Activated CD4-positive, alpha-beta T cell treated with anti-CD3 and anti-CD28 coated beads, Interleukin-2, amount 10 ng/mL, durations not matched to agents 24 days and 14 days (primary cell): Measurements from ENCODE around the gene LDLRAD4. TPM values are rescaled to one million over a fixed set of nuclear protein-coding genes. Genes with fewer than 3 reads are reported as not detected.
"Not testable (repeated sequence)": the region's sequence is repeated elsewhere in the genome, so short reads cannot be mapped to it uniquely, and the experiment has no call there.

ENCODE experiments used
- DNase-seq: peaks from one replicate; pipeline ENCODE4 v3.0.0; 2022
- H3K27ac Mint-ChIP-seq: one replicate; pipeline ENCODE4 v1.8.0; 2022; ENCODE audit warnings: mild to moderate bottlenecking, mixed read lengths
- H3K27me3 Mint-ChIP-seq: one replicate; pipeline ENCODE4 v1.8.0; 2022; ENCODE audit warnings: mixed read lengths
- H3K36me3 Mint-ChIP-seq: one replicate; pipeline ENCODE4 v1.8.0; 2022; ENCODE audit warnings: low read depth, mild to moderate bottlenecking, mixed read lengths
- H3K4me1 Mint-ChIP-seq: one replicate; pipeline ENCODE4 v1.8.0; 2021; ENCODE audit warnings: mixed read lengths
- H3K4me3 Mint-ChIP-seq: one replicate; pipeline ENCODE4 v1.8.0; 2022; ENCODE audit warnings: mild to moderate bottlenecking, moderate library complexity, mixed read lengths
- H3K9me3 Mint-ChIP-seq: one replicate; pipeline ENCODE4 v1.8.0; 2021; ENCODE audit warnings: mixed read lengths
- intact Hi-C: fragments of 100-400 bp; cut with micrococcal nuclease; formaldehyde crosslinking; loops from one replicate; pipeline ENCODE4 v1.15.1; 2023
- total RNA-seq: library from RNA; stranded (reverse); gene quantifications from 2 replicates; pipeline ENCODE4 v1.2.3, GENCODE V29; 2022

LDLRAD4 gene
- total RNA-seq, 1 donor from 2014 or later: 36.5 TPM

DNA sequence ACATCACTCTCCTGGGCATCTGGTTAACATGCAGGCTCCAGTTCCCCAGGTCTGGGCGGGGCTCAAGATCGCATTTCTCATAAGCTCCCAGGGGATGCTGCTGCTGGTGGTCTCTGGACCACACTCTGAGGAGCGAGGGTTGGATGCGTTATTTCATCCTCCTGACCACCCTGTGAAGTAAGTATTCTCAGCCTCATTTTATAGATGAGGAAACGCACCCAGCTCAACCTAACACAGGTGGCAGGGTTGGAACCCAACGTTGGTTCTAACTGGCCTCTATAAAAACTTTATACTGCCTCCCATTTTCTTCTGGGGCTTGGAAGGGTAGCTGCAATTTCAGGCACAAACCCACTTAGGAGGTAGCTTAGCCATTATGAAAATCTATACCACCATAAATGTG is 387.3 kb downstream of the LDLRAD4 start:
- H3K4me1 Mint-ChIP-seq: peaks cover 20% of the 10 kb centered on the region
- intact Hi-C loops: no loop called here

DNA sequence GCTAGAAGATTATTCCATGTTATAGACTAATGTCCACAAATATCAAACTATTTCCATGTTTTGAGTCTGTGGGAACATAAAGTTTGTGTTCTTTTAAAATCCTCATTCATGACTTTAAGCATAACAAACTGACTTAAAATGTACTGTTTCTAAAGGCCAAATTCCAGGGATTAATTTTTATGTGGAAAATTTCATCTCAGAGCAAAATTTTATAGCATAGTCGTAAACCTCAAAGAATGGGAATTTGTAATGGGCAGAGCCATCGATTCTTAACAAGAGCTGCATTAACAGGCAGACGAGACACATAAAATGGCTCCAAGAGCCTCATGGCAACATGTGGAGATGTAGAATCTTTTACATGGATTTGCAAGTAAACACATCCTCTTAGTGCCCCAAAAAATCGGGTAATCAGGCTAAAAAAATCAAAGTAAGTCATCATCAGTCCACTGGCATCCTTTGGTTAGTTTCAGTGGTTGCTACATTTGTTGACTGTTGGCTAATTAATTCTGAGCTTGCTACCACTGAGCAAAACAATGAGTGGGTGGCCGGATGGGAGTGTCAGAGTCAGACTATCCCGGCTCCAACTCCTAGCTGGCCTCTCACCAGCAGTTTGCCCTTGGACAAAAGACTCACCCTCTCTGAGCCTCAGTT is 388.2 kb downstream of the LDLRAD4 start:
- no peaks in the 10 kb centered on the region for H3K27me3 Mint-ChIP-seq
- H3K4me1 Mint-ChIP-seq: peaks cover 28% of the 10 kb centered on the region
- no peaks in the 10 kb centered on the region for H3K9me3 Mint-ChIP-seq
- DNase-seq: no peak
- H3K27ac Mint-ChIP-seq: no peak overlapping the region
- H3K36me3 Mint-ChIP-seq: no peaks in the 10 kb centered on the region
- intact Hi-C loops: no loop called here
- H3K4me3 Mint-ChIP-seq: no peak overlapping the region

More for the DNA sequence above, 387.3 kb downstream of the LDLRAD4 start:
- Mint-ChIP-seq H3K36me3 (no peaks in the 10 kb centered on the region), H3K9me3 (no peaks in the 10 kb centered on the region), H3K27ac (no peak overlapping the region), H3K4me3 (no peak overlapping the region), H3K27me3 (no peaks in the 10 kb centered on the region)
- DNase-seq: no peak

DNA sequence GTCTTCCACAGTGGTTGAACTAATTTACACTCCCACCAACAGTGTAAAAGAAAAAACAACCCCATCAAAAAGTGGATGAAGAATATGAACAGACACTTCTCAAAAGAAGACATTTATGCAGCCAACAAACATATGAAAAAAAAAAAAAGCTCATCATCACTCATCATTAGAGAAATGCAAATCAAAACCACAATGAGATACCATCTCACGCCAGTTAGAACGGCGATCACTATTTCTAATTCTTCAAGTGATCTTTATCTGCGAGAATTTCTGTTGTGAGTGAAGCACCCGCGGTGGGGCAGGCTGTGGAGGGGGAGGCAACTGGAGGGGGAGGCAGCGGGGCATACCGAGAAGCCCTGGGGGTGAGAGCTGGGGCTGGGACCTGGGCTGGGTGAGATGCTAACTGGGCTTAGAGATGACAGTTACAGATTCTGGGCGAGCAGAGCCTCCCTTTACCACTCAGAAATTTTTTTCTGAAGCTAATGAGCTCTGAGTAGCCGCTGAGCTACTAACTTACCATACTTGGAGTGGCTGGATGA is 389.5 kb downstream of the LDLRAD4 start:
- H3K27me3 Mint-ChIP-seq, intact Hi-C loops, H3K9me3 Mint-ChIP-seq, H3K4me3 Mint-ChIP-seq, H3K27ac Mint-ChIP-seq, H3K36me3 Mint-ChIP-seq, DNase-seq: not testable (repeated sequence)
- H3K4me1 Mint-ChIP-seq: peaks cover 42% of the 10 kb centered on the region

DNA sequence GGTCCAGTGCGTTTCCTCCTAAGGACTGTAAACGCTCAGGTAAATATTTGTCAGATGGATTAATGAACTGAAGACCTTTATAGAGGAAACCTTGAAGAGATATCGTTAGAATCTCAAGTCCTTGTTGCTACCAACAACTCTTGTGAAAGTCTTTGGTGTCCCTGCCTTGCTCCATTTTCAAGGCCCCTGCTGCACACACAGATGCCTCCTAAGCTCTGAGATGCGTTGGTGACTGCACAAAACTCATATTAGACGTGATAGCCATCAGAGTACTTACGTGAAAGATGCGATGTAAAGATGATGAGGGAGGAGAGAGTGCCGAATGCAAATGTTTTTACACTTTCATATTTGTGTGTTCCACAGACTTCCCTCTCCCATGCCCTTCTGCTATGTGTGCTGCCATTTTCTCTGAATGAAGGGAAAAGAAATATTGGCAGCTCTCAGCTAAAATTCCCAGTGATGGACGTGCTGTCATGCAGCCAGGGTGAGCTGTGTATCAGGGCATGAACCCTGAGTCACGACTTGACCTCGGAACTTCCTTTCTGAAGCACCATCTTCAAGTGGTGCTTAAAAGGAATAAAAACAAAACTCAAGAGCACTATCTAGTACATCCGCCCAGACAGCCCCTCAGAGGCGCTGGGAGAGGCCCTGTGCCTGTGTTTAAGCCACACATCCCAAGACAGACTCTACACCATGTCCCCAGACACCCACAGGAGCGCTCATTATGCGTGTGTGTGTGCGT is 390.4 kb downstream of the LDLRAD4 start:
- intact Hi-C loops: no loop called here
- peak; percentile 74 for DNase-seq
- Mint-ChIP-seq H3K27ac (peak overlapping the region; percentile 79), H3K9me3 (no peaks in the 10 kb centered on the region), H3K4me1 (peaks cover 50% of the 10 kb centered on the region), H3K4me3 (peak overlapping the region; percentile 52), H3K36me3 (no peaks in the 10 kb centered on the region), H3K27me3 (no peaks in the 10 kb centered on the region)

DNA sequence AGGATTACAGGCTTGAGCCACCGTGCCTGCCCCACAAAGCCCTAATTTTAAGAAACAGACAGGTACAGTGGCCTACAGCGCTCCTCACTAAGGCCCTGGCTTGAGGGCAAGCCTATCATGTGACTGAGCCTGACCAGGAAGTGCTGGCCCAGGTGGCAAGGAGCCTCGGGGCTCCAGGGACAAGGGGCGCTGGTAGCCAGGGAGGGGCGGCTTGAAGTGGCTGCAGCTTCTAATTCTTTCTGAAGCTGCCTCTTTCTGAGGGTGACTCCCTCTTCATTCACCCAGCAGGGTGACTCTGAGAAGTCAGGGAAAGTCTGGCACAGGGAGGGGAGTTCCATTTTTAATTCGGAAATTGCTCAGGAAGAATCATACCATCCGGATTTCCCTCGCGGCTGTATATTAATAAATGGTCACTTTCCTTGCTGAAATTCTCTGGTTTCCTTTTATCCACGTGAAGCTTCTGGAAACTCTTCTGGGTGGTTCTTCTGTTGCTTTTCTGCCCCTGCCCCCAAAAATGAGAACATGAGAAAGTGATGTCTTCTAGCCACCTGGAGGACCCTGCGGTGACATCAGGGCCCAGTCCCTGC is 392.1 kb downstream of the LDLRAD4 start:
- Mint-ChIP-seq H3K9me3 (no peaks in the 10 kb centered on the region), H3K4me3 (peak overlapping the region; percentile 94), H3K36me3 (peaks cover 4% of the 10 kb centered on the region), H3K4me1 (peaks cover 64% of the 10 kb centered on the region), H3K27ac (peak overlapping the region; percentile 97), H3K27me3 (no peaks in the 10 kb centered on the region)
- peak; percentile 56 for DNase-seq
- intact Hi-C loops: loop anchor here (5.0 kb wide), 2 partner anchors 117 to 173 kb away; partner anchors contain the start of genes FAM210A and RNMT

DNA sequence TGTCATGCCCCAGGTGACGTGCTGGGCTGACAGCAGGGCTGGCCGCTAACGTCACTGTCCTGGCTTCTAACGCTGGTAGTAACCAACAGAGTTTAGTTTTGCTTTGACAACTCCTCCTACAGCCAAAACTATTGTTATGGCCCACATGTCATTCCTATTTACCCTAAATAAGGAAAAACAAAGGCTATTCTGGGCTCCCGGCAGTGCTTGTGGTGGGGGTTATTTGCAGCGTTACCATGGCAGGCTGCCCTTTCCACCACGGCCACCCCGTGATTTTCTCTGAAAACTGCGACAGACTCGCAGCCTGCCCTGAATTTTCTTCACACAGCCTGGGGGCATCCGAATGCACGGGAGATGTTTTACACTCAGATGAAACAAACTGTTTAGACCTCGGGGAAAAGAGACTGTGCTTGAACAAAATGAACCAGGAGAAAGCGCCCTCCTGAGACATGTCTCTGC is 392.6 kb downstream of the LDLRAD4 start:
- Mint-ChIP-seq H3K9me3 (no peaks in the 10 kb centered on the region), H3K27ac (peak overlapping the region; percentile 97), H3K27me3 (no peaks in the 10 kb centered on the region), H3K4me3 (peak overlapping the region; percentile 94), H3K36me3 (peaks cover 6% of the 10 kb centered on the region), H3K4me1 (peaks cover 69% of the 10 kb centered on the region)
- intact Hi-C loops: loop anchor here (5.0 kb wide), 2 partner anchors 116 to 174 kb away; partner anchors contain the start of genes FAM210A and RNMT
- no peak for DNase-seq

DNA sequence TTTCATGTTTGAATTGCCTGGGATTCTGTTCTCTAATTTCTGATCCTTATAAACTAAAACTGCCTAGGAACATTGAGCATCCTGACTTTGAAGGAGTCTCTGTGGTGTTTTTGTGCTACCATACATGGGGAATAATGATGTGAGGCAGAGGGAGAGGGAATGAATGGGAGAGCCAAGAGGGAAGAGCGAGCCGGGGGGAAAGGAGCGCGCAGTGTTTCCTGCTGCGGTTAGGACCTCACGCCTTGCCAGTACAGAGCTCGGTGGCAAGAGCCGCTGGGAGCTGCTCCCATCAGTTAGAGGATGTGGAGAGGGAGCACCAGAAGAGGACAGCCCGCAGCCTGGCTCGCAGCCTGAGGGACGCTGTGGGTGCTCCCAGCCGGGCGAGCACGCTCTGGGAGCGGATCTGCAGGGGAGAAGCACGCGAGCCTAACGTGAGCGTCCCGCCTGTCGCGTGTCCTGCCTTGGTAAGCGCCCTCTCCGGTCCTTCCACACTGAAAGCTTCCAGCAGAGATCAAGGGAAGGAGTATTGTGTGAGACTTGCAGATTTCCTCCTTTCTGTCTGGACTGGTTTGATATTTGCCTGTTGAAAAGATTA is 393.1 kb downstream of the LDLRAD4 start:
- intact Hi-C loops: loop anchor here (1.0 to 5.0 kb wide), 6 partner anchors 25 to 235 kb away; partner anchors contain the start of genes FAM210A and RNMT

DNA sequence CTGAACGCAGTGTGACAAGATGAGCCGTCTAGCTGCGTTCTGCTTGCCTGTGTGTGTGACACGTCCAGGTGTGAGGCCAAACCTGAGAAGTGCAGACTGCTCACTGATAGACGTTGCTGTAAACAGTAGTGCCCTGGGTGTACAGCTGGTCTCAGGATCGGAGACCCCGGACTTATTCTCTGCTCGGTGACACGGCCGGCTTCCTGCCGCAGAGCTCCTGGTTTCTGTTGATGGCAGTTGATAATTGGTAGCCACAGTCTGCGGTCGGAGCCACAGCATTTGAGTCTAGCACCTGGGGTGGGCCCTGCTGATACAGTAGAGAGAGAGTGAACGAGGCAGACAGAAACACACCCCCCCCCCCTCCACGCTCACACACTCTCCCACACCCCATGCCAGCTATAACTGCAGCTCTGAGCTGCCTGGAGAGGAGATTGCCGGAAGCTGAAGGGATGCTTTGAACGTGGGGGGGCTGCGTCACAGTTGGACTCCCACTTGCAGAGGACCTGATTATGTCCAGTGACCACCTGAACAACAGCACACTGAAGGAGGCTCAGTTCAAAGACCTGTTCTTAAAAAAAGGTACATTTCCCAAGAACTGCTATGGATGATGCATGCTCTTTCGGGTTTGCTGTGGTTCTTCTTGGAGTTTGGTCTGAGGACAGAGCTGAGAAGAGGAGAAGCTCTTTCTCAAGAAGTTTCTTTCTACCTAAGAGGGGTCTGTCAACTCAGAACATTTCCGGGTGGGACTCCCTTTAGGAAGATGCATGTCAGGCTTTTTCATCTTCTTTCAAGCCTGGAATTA is 393.8 kb downstream of the LDLRAD4 start:
- Mint-ChIP-seq H3K36me3 (peaks cover 6% of the 10 kb centered on the region), H3K4me1 (peaks cover 79% of the 10 kb centered on the region), H3K27me3 (no peaks in the 10 kb centered on the region), H3K27ac (peak overlapping the region; percentile 97), H3K9me3 (no peaks in the 10 kb centered on the region), H3K4me3 (peak overlapping the region; percentile 94)
- peak; percentile 91 for DNase-seq
- intact Hi-C loops: loop anchor here (1.0 to 5.0 kb wide), 6 partner anchors 26 to 236 kb away; partner anchors contain the start of genes FAM210A and RNMT

More for the DNA sequence above, 393.1 kb downstream of the LDLRAD4 start:
- Mint-ChIP-seq H3K27ac (peak overlapping the region; percentile 97), H3K36me3 (peaks cover 6% of the 10 kb centered on the region), H3K4me1 (peaks cover 72% of the 10 kb centered on the region), H3K9me3 (no peaks in the 10 kb centered on the region), H3K27me3 (no peaks in the 10 kb centered on the region), H3K4me3 (peak overlapping the region; percentile 94)
- no peak for DNase-seq

DNA sequence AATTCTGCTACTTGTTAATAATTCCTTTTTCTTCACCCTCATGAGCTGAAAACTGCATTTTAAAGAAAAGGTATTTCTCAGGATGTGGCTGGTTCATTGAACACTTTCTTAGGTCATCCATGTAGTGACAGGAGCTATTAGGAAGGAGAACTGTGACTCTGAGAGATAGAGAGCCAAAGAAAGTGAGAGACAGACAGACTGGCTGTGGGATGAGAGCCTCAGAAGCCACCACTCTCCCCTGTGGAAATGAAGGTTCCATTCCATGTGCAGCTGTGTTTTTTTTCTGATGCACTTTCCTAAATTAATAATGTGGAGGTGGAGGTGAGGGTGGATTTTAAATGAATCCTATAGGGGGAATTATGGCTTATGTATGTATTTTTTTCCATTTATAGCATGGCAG is 394.5 kb downstream of the LDLRAD4 start:
- intact Hi-C loops: loop anchor here (2.0 to 5.0 kb wide), 3 partner anchors 114 to 236 kb away; partner anchors contain the start of genes FAM210A and RNMT
- peaks cover 81% of the 10 kb centered on the region for H3K4me1 Mint-ChIP-seq
- H3K4me3 Mint-ChIP-seq: peak overlapping the region; percentile 94
- peak overlapping the region; percentile 97 for H3K27ac Mint-ChIP-seq
- peaks cover 6% of the 10 kb centered on the region for H3K36me3 Mint-ChIP-seq
- no peaks in the 10 kb centered on the region for H3K9me3 Mint-ChIP-seq
- H3K27me3 Mint-ChIP-seq: no peaks in the 10 kb centered on the region
- no peak for DNase-seq

DNA sequence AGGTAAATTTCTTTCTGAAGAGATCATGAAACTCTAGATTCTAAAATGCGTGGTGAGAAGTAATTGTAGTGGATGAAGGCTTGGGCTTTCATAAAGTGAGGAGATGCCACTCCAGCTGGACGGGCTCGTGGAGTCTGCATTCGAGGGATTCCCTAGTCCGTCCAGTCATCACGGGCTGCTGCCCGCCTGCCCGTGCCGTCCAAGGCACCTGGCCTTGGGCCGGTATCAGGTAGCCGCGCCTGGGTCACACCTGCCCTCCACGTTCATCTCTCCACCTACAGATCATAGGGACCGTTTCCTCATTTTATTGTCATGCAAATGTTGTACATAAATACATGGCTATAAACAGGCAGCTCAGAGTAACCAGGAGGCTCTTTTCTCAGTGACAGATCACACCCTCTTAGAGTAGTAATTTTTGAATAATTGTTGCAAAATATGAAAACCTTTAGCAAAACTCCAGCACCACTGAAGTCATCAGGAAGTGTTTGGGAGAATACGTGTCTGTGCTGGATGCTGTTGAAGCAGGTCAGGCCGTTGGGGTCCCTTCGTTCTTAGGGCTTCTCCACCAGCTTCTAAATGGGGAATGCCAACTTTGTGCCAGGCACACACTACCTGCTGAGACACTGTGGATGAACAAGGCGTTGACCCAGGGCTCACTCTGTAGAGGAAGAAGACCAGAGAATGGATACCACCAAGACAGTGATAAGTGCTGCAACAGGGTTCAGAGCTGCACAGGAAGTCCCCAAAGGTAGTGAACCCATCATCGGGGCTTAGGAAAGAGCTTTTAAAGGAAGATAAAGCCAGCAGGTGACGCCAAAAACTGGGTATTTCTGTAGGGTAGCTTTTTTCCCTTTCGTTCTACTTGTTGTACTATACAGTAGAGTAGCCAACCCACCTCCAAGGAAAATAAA is 395.3 kb downstream of the LDLRAD4 start:
- H3K27me3 Mint-ChIP-seq: no peaks in the 10 kb centered on the region
- peak overlapping the region; percentile 94 for H3K4me3 Mint-ChIP-seq
- H3K36me3 Mint-ChIP-seq: peaks cover 6% of the 10 kb centered on the region
- peaks cover 79% of the 10 kb centered on the region for H3K4me1 Mint-ChIP-seq
- peak; percentile 72 for DNase-seq
- peak overlapping the region; percentile 97 for H3K27ac Mint-ChIP-seq
- intact Hi-C loops: loop anchor here (2.0 to 5.0 kb wide), 3 partner anchors 113 to 237 kb away; partner anchors contain the start of genes FAM210A and RNMT
- H3K9me3 Mint-ChIP-seq: no peaks in the 10 kb centered on the region

DNA sequence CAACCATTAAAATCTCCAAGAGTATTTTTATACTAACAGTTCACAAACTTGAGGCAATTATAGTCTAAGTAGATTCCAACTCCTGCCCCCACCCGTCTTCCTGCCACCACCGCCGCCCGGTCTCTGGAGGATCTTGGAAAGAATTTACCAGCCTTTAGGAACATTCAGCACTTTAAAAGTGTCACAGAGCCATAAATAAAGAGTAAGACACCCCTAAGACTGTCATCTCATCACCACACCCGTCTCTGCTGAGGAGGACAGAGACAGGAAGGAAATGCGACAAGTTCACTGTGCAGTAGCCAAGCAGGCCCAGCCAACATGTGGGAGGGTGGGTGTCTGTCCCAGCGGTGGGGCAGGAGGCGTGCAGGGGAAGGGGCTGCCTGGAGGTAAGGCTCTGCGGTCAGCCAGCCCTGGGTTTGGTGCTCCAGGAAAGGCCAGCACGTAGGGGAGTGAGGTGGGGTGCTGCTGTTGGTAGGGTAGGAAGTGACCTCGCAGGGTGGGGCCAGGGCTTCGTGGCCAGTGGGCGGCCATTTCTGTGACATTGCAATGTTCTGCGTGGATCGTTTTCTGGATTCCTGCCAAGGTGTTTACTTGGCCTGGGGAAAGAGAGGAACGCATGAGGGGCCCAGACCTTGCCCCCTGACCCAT is 396.2 kb downstream of the LDLRAD4 start:
- H3K27me3 Mint-ChIP-seq: no peaks in the 10 kb centered on the region
- peak overlapping the region; percentile 94 for H3K4me3 Mint-ChIP-seq
- no peaks in the 10 kb centered on the region for H3K9me3 Mint-ChIP-seq
- peaks cover 73% of the 10 kb centered on the region for H3K4me1 Mint-ChIP-seq
- intact Hi-C loops: loop anchor here (5.0 kb wide), 2 partner anchors 113 to 177 kb away; partner anchors contain the start of genes FAM210A and RNMT
- H3K27ac Mint-ChIP-seq: peak overlapping the region; percentile 97
- peak; percentile 83 for DNase-seq
- H3K36me3 Mint-ChIP-seq: peaks cover 6% of the 10 kb centered on the region
